ENCODE data around the gene LRP6.

LRP6 gene

GRCh38 chr12:12214635-12215131, 52.2 kb downstream of the LRP6 start:
- DNase-seq (ENCODE audit: low read depth), result no peak

GRCh38 chr12:12214201-12214600, 52.6 kb downstream of the LRP6 start:
- no peak for DNase-seq (ENCODE audit: low read depth)

GRCh38 chr12:12212769-12213168, 54.1 kb downstream of the LRP6 start:
- no peak for DNase-seq (ENCODE audit: low read depth)

GRCh38 chr12:12210983-12211382, 55.9 kb downstream of the LRP6 start:
- no peak for DNase-seq (ENCODE audit: low read depth)

GRCh38 chr12:12210416-12210815, 56.4 kb downstream of the LRP6 start:
- no peak for DNase-seq (ENCODE audit: low read depth)

GRCh38 chr12:12209675-12210074, 57.2 kb downstream of the LRP6 start:
- DNase-seq (ENCODE audit: low read depth), result no peak

- DNase-seq (ENCODE audit: low read depth), result no peak
These were observed 57.8 kb downstream of the LRP6 start for GRCh38 chr12:12209043-12209442.

- DNase-seq (ENCODE audit: low read depth), result no peak
These were observed 59.1 kb downstream of the LRP6 start for GRCh38 chr12:12207746-12208145.

- DNase-seq (ENCODE audit: low read depth), result no peak
These were observed 60.0 kb downstream of the LRP6 start for GRCh38 chr12:12206776-12207388.

- DNase-seq (ENCODE audit: low read depth), result no peak
These were observed 64.1 kb downstream of the LRP6 start for GRCh38 chr12:12202747-12203146.

GRCh38 chr12:12202105-12202504, 64.7 kb downstream of the LRP6 start:
- no peak for DNase-seq (ENCODE audit: low read depth)

- no peak for DNase-seq (ENCODE audit: low read depth)
These were observed 65.5 kb downstream of the LRP6 start for GRCh38 chr12:12201274-12201758.

- DNase-seq (ENCODE audit: low read depth), result no peak
These were observed 66.5 kb downstream of the LRP6 start for GRCh38 chr12:12200363-12200762.

GRCh38 chr12:12198124-12198523, 68.7 kb downstream of the LRP6 start:
- no peak for DNase-seq (ENCODE audit: low read depth)

- no peak for DNase-seq (ENCODE audit: low read depth)
These were observed 69.7 kb downstream of the LRP6 start for GRCh38 chr12:12197128-12197527.

- DNase-seq (ENCODE audit: low read depth), result no peak
These were observed 71.3 kb downstream of the LRP6 start for GRCh38 chr12:12195516-12195915.

- no peak for DNase-seq (ENCODE audit: low read depth)
These were observed 71.8 kb downstream of the LRP6 start for GRCh38 chr12:12195081-12195480.

GRCh38 chr12:12194206-12194605, 72.6 kb downstream of the LRP6 start:
- no peak for DNase-seq (ENCODE audit: low read depth)

GRCh38 chr12:12191008-12191407, 75.8 kb downstream of the LRP6 start:
- DNase-seq (ENCODE audit: low read depth), result no peak

- DNase-seq (ENCODE audit: low read depth), result no peak
These were observed 76.6 kb downstream of the LRP6 start for GRCh38 chr12:12190087-12190809.

GRCh38 chr12:12185414-12185813, 81.4 kb downstream of the LRP6 start:
- DNase-seq (ENCODE audit: low read depth), result no peak

- no peak for DNase-seq (ENCODE audit: low read depth)
These were observed 84.0 kb downstream of the LRP6 start for GRCh38 chr12:12182703-12183365.

- no peak for DNase-seq (ENCODE audit: low read depth)
These were observed 85.3 kb downstream of the LRP6 start for GRCh38 chr12:12181511-12181910.
